ENCODE measurements around the gene PCDHA8.
"Not testable (repeated sequence)": the region's sequence is repeated elsewhere in the genome, so short reads cannot be mapped to it uniquely, and the experiment has no call there.

Gene PCDHA8

DNA sequence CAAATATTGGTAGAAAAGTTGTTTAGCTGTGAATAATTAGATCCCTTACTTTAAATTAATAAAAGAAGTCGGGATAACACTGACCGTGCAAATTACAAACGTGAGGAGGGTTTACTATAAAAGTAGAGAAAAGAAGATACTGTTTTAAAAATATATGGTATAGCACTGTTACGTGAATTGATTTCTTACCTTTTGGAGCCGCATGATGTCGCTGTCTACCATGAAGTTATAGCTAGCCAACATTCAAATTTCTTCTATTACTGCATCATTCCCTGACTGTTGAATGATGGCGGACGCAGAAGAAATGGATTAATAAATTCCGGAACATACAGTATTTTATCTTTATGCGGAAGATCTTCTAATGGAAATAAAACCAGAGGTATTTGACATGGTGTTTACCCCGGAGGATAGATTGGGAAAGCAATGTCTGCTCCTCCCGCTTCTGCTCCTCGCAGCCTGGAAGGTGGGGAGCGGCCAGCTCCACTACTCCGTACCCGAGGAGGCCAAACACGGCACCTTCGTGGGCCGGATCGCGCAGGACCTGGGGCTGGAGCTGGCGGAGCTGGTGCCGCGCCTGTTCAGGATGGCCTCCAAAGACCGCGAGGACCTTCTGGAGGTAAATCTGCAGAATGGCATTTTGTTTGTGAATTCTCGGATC is 13.2 kb upstream of the PCDHA8 start, which contains the start of gene PCDHA6:
Gene PCDHA6 (plus strand): TSS at position 257 of the 658 bp plus-strand sequence. CDS start 132 bp downstream, at position 389.
- H3K27ac ChIP-seq = no peak within 1 kb of the TSS
- no peak within 1 kb of the TSS for H3K4me3 ChIP-seq

DNA sequence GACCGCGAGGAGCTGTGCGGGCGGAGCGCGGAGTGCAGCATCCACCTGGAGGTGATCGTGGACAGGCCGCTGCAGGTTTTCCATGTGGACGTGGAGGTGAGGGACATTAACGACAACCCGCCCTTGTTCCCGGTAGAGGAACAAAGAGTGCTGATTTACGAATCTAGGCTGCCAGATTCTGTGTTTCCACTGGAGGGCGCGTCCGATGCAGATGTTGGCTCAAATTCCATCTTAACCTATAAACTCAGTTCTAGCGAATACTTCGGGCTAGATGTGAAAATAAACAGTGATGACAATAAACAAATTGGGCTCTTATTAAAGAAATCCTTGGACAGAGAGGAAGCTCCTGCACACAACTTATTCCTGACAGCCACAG is 12.6 kb upstream of the PCDHA8 start:
- no peak overlapping the region for H3K27ac ChIP-seq
- H3K4me3 ChIP-seq = no peak overlapping the region

DNA sequence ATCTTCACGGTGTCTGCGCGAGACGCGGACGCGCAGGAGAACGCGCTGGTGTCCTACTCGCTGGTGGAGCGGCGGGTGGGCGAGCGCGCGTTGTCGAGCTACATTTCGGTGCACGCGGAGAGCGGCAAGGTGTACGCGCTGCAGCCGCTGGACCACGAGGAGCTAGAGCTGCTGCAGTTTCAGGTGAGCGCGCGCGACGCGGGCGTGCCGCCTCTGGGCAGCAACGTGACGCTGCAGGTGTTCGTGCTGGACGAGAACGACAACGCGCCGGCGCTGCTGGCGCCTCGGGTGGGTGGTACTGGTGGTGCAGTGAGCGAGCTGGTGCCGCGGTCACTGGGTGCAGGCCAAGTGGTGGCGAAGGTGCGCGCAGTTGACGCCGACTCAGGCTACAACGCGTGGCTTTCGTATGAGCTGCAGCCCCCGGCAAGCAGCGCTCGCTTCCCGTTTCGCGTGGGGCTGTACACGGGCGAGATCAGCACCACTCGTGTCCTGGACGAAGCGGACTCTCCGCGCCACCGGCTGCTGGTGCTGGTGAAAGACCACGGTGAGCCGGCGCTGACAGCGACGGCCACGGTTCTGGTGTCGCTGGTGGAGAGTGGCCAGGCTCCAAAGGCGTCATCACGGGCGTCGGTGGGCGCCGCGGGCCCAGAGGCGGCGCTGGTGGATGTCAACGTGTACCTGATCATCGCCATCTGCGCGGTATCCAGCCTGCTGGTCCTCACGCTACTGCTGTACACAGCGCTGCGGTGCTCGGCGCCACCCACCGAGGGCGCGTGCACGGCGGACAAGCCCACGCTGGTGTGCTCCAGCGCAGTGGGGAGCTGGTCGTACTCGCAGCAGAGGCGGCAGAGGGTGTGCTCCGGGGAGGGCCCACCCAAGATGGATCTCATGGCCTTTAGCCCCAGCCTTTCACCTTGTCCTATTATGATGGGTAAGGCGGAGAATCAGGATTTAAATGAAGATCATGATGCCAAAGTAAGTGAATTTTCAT is 11.2 kb upstream of the PCDHA8 start:
- H3K27ac ChIP-seq, H3K4me3 ChIP-seq: not testable (repeated sequence)

DNA sequence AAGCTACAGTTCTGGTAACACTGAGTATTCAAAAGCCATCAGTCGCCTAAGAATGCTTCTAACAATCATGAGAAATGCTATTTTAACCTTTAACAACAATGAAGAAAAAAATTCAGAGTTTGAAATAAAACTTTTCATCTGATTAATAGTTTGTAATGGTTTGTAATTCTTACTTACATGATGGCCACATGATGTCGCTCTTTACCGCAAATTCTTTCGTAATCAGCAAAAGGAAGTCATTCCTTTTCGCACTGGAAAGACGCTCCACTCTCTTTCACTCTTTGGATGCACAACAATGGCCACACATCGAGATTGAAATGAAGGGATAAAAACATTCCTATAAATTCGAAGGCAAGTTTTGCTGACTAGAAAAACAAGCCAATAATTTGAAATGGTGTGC is 7.0 kb upstream of the PCDHA8 start, which contains the start of gene PCDHA7:
Gene PCDHA7 (plus strand): TSS at position 277 of the 400 bp plus-strand sequence. CDS start 115 bp downstream, at position 392.
- Histone ChIP-seq H3K4me3 (no peak within 1 kb of the TSS), H3K27ac (no peak within 1 kb of the TSS)

DNA sequence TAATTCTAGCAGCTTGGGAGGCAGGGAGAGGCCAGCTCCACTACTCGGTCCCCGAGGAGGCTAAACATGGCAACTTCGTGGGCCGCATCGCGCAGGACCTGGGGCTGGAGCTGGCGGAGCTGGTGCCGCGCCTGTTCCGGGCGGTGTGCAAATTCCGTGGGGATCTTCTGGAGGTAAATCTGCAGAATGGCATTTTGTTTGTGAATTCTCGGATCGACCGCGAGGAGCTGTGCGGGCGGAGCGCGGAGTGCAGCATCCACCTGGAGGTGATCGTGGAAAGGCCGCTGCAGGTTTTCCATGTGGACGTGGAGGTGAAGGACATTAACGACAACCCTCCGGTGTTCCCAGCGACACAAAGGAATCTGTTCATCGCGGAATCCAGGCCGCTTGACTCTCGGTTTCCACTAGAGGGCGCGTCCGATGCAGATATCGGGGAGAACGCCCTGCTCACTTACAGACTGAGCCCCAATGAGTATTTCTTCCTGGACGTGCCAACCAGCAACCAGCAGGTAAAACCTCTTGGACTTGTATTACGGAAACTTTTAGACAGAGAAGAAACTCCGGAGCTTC is 6.5 kb upstream of the PCDHA8 start:
- H3K4me3 ChIP-seq, H3K27ac ChIP-seq: not testable (repeated sequence)

DNA sequence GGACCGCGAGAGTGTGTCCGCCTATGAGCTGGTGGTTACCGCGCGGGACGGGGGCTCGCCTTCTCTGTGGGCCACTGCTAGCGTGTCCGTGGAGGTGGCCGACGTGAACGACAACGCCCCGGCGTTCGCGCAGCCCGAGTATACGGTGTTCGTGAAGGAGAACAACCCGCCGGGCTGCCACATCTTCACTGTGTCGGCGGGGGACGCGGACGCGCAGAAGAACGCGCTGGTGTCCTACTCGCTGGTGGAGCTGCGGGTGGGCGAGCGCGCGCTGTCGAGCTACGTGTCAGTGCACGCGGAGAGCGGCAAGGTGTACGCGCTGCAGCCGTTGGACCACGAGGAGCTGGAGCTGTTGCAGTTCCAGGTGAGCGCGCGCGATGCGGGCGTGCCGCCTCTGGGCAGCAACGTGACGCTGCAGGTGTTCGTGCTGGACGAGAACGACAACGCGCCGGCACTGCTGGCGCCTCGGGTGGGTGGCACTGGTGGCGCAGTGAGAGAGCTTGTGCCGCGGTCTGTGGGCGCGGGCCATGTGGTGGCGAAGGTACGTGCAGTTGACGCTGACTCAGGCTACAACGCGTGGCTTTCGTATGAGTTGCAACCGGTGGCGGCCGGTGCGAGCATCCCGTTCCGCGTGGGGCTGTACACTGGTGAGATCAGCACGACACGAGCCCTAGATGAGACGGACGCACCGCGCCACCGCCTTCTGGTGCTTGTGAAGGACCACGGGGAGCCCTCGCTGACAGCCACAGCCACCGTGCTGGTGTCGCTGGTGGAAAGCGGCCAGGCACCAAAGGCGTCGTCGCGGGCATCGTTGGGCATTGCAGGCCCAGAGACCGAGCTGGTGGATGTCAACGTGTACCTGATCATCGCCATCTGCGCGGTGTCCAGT is 5.1 kb upstream of the PCDHA8 start:
- H3K27ac ChIP-seq = no peak overlapping the region
- no peak overlapping the region for H3K4me3 ChIP-seq

DNA sequence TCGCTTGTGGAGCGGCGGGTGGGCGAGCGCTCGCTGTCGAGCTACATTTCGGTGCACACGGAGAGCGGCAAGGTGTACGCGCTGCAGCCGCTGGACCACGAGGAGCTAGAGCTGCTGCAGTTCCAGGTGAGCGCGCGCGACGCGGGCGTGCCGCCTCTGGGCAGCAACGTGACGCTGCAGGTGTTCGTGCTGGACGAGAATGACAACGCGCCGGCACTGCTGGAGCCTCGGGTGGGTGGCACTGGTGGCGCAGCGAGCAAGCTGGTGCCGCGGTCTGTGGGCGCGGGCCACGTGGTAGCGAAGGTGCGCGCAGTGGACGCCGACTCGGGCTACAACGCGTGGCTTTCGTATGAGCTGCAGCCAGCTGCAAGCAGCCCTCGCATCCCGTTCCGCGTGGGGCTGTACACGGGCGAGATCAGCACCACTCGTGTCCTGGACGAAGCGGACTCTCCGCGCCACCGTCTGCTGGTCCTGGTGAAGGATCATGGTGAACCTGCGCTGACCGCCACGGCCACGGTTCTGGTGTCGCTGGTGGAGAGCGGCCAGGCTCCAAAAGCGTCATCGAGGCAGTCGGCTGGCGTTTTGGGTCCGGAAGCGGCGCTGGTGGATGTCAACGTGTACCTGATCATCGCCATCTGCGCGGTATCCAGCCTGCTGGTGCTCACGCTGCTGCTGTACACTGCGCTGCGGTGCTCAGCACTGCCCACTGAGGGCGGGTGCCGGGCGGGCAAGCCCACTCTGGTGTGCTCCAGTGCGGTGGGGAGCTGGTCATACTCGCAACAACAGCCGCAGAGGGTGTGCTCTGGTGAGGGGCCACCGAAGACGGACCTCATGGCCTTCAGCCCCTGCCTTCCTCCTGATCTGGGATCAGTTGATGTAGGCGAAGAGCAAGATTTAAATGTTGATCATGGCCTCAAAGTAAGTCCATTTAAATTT is 2.1 kb downstream of the PCDHA8 start:
- H3K27ac ChIP-seq = no peak overlapping the region
- H3K4me3 ChIP-seq = no peak overlapping the region

DNA sequence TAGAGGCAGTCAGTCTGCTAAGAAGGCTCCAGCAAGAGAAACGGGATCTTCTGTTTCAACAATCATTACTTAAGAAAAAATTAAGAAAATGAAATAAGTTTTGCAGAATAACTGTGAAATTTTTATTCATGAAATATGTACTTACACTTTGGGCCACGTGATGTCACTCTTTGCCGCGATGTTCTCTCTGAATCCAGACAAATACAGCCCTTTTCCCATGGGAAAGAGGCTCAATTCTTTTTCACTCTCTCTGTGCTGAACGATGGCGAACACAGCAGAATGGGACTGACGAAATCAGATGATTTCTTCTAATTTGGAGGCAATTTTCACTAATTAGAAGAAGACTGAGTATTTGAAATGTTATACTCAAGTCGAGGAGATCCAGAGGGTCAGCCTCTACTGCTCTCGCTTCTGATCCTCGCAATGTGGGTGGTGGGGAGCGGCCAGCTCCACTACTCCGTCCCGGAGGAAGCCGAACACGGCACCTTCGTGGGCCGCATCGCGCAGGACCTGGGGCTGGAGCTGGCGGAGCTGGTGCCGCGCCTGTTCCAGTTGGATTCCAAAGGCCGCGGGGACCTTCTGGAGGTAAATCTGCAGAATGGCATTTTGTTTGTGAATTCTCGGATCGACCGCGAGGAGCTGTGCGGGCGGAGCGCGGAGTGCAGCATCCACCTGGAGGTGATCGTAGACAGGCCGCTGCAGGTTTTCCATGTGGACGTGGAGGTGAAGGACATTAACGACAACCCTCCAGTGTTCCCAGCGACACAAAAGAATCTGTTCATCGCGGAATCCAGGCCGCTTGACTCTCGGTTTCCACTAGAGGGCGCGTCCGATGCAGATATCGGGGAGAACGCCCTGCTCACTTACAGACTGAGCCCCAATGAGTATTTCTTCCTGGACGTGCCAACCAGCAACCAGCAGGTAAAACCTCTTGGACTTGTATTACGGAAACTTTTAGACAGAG is 7.4 kb downstream of the PCDHA8 start, which contains the start of gene PCDHA9:
Gene PCDHA9 (plus strand): TSS at position 244 of the 964 bp plus-strand sequence. CDS start 114 bp downstream, at position 358.
- not testable (repeated sequence) for H3K27ac ChIP-seq, H3K4me3 ChIP-seq

DNA sequence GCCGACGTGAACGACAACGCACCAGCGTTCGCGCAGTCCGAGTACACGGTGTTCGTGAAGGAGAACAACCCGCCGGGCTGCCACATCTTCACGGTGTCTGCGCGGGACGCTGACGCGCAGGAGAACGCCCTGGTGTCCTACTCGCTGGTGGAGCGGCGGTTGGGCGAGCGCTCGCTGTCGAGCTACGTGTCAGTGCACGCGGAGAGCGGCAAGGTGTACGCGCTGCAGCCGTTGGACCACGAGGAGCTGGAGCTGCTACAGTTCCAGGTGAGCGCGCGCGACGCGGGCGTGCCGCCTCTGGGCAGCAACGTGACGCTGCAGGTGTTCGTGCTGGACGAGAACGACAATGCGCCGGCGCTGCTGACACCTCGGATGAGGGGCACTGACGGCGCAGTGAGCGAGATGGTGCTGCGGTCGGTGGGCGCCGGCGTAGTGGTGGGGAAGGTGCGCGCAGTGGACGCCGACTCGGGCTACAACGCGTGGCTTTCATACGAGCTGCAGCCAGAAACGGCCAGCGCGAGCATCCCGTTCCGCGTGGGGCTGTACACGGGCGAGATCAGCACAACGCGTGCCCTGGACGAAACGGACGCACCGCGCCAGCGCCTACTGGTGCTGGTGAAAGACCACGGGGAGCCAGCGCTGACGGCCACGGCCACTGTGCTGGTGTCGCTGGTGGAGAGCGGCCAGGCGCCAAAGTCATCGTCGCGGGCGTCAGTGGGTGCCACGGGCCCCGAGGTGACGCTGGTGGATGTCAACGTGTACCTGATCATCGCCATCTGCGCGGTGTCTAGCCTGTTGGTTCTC is 9.0 kb downstream of the PCDHA8 start:
- not testable (repeated sequence) for H3K4me3 ChIP-seq, H3K27ac ChIP-seq

DNA sequence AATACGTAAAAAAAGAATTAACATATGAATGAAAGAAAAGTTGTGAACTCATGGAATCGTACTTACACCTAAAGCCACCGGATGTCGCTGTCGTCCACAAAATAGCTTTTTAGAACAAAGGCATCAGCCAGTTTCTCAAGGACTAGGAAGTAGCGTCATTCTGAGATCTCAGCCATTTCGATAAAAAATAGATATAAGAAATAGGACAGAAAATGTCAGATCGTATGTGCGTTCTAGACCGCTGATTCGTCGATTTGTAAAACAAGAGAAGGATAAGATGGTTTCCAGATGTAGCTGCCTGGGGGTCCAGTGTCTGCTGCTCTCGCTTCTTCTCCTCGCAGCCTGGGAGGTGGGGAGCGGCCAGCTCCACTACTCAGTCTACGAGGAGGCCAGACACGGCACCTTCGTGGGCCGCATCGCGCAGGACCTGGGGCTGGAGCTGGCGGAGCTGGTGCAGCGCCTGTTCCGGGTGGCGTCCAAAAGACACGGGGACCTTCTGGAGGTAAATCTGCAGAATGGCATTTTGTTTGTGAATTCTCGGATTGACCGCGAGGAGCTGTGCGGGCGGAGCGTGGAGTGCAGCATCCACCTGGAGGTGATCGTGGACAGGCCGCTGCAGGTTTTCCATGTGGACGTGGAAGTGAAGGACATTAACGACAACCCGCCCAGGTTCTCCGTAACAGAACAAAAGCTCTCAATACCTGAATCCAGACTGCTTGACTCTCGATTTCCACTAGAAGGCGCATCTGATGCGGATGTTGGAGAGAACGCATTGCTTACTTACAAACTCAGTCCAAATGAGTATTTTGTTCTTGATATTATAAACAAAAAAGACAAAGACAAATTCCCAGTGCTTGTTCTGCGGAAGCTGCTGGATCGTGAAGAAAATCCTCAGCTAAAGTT is 15.0 kb downstream of the PCDHA8 start, which contains the start of gene PCDHA10:
Gene PCDHA10 (plus strand): TSS at position 126 of the 903 bp plus-strand sequence. CDS start 152 bp downstream, at position 278.
- H3K4me3 ChIP-seq = no peak within 1 kb of the TSS

DNA sequence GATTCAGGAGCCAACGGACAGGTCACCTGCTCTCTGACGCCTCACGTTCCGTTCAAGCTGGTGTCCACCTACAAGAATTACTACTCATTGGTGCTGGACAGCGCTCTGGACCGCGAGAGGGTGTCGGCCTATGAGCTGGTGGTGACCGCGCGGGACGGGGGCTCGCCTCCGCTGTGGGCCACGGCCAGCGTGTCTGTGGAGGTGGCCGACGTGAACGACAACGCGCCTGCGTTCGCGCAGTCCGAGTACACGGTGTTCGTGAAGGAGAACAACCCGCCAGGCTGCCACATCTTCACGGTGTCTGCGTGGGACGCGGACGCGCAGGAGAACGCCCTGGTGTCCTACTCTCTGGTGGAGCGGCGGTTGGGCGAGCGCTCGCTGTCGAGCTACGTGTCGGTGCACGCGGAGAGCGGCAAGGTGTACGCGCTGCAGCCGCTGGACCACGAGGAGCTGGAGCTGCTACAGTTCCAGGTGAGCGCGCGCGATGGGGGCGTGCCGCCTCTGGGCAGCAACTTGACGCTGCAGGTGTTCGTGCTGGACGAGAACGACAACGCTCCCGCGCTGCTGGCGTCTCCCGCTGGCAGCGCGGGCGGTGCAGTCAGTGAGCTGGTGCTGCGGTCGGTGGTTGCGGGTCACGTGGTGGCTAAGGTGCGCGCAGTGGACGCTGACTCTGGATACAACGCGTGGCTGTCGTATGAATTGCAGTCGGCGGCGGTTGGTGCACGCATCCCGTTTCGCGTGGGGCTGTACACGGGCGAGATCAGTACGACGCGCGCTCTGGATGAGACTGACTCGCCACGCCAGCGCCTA is 16.4 kb downstream of the PCDHA8 start:
- no peak overlapping the region for H3K4me3 ChIP-seq
- no peak overlapping the region for H3K27ac ChIP-seq

More for the DNA sequence above, 15.0 kb downstream of the PCDHA8 start, which contains the start of gene PCDHA10:
- no peak within 1 kb of the TSS for H3K27ac ChIP-seq

DNA sequence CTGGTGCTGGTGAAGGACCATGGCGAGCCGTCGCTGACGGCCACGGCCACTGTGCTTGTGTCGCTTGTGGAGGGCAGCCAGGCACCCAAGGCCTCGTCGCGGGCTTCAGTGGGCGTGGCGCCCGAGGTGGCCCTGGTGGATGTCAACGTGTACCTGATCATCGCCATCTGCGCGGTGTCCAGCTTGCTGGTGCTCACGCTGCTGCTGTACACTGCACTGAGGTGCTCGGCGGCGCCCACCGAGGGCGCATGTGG is 16.9 kb downstream of the PCDHA8 start:
- H3K27ac ChIP-seq = no peak overlapping the region
- H3K4me3 ChIP-seq = no peak overlapping the region

DNA sequence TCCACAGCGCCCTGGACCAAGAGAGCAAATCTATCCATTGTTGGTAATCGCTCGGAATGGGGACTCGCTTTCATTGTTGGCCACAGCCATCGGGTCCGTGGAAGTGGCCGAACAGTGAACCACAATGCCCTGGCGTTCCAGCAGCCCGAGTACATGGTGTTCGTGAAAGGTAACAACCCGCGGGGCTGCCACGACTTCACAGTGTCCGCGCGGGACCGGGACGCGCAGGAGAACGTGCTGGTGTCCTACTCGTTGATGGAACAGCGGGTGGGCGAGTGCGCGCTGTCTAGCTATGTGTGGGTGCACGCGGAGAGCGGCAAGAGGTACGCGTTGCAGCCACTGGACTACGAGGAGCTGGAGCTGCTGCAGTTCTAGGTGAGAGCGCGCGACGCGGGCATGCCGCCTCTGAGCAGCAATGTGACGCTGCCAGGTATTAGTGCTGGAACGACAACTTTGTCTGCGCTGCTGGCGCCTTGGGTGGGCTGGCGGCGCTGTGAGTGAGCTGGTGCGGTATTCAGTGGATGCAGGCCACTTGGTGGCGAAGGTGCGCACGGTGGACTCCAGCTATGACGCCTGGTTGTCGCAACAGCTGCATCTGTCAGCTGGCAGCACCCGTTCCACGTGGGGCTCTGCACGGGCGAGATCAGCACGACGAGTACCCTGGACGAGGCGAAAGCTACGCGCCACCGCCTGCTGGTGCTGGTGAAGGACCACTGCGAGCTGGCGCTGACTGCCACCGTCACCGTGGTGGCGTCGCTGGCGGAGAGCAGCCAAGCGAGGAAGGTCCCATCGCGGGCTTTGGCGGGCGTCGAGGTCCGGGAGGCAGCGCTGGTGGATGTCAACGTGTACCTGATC is 21.7 kb downstream of the PCDHA8 start:
- Histone ChIP-seq H3K27ac (no peak overlapping the region), H3K4me3 (no peak overlapping the region)
